ENCODE measurements around the gene NUDT16L1. TPM values are rescaled to one million over a fixed set of nuclear protein-coding genes. Genes with fewer than 3 reads are reported as not detected.

NUDT16L1 gene
- total RNA-seq, 1 donor: 28.5 TPM

DNA sequence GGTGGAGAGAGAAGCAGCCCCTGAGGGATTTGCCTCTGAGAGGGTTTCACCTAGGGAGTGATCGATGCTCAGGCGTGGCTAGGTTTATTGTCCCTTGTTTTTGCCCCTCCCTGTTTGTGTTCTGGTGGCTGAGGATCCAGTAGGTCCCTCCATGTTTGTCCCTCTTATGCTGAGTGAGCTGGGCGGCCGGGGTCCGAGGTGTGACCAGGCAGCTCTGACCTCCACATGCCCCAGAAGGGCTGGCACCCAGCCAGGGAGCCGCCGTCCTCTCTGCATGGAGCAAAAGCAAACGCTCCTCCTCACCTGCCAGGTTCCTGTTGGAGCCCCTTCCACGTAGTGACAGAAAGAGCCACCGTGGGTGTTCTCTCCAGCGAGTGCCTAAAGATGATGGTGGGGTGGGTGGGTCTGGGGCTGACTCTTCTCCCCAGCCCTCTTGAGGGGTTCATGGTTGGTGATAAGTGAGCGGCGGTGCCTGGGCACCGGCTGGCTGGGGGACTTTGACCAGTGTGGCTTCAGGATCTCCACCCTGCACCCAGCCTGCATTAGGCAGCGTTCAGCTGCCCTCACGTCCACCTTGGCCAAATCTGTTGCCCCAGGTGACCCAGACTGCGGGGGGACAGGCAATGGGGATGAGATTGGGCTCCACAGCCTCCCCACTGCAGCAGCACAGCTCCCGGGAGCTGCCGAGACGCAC is 14.1 kb upstream of the NUDT16L1 start:
- no peak for DNase-seq (ENCODE audit: low read depth)
- peak overlapping the region; percentile 48 for H3K4me3 ChIP-seq (ENCODE audit: low read depth, low read length)
- TF ChIP-seq, protein P1, sequence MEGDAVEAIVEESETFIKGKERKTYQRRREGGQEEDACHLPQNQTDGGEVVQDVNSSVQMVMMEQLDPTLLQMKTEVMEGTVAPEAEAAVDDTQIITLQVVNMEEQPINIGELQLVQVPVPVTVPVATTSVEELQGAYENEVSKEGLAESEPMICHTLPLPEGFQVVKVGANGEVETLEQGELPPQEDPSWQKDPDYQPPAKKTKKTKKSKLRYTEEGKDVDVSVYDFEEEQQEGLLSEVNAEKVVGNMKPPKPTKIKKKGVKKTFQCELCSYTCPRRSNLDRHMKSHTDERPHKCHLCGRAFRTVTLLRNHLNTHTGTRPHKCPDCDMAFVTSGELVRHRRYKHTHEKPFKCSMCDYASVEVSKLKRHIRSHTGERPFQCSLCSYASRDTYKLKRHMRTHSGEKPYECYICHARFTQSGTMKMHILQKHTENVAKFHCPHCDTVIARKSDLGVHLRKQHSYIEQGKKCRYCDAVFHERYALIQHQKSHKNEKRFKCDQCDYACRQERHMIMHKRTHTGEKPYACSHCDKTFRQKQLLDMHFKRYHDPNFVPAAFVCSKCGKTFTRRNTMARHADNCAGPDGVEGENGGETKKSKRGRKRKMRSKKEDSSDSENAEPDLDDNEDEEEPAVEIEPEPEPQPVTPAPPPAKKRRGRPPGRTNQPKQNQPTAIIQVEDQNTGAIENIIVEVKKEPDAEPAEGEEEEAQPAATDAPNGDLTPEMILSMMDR (IDR thresholded peaks at IDR 0.05; ENCODE audit: insufficient read depth, low read depth, low read length): no peak

- DNase-seq (ENCODE audit: low read depth): peak; percentile 86
- TF ChIP-seq, protein P1 (IDR thresholded peaks at IDR 0.05; ENCODE audit: insufficient read depth, low read depth, low read length): no peak
- H3K4me3 ChIP-seq (ENCODE audit: low read depth, low read length): peak overlapping the region; percentile 48
Measured at GRCh38 chr16:4679850-4680636, 13.3 kb upstream of the NUDT16L1 start.

- H3K4me3 ChIP-seq (ENCODE audit: low read depth, low read length): peak overlapping the region; percentile 48
- no peak for DNase-seq (ENCODE audit: low read depth)
- TF ChIP-seq, protein P1 (IDR thresholded peaks at IDR 0.05; ENCODE audit: insufficient read depth, low read depth, low read length): no peak
Measured at GRCh38 chr16:4680673-4681470, 12.5 kb upstream of the NUDT16L1 start.

- H3K4me3 ChIP-seq (ENCODE audit: low read depth, low read length): no peak overlapping the region
- no peak for DNase-seq (ENCODE audit: low read depth)
Measured at GRCh38 chr16:4681471-4682083, 11.8 kb upstream of the NUDT16L1 start.

DNA sequence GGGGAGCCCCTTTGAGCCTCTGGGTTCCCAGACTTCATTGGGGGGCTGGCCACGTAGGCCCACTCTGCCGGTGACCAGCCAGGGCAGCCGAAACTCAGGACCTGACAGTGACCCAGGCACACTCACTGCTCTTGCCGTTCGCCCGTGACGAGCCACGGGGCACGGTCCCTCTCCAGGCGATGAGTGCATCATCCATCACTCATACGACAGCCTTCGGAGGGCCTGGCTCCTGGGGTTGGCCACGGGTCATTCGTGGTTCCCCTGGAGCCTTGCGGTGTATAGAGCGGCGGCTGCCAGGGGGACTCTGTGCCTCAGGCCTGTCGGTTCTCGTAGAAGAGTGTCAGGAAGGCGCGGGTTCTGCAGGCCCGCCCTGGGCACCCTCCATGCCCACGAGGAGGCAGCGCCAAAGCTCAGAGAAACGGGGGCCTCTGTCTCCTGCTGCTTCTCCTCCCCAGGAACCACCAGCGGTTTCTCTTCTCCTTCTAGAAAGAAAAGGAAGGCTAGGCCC is 11.2 kb upstream of the NUDT16L1 start:
- no peak for DNase-seq (ENCODE audit: low read depth)
- no peak overlapping the region for H3K4me3 ChIP-seq (ENCODE audit: low read depth, low read length)
- TF ChIP-seq, protein P1 (IDR thresholded peaks at IDR 0.05; ENCODE audit: insufficient read depth, low read depth, low read length): no peak

More at GRCh38 chr16:4681471-4682083, 11.8 kb upstream of the NUDT16L1 start:
- TF ChIP-seq, protein P1 (IDR thresholded peaks at IDR 0.05; ENCODE audit: insufficient read depth, low read depth, low read length): no peak

DNA sequence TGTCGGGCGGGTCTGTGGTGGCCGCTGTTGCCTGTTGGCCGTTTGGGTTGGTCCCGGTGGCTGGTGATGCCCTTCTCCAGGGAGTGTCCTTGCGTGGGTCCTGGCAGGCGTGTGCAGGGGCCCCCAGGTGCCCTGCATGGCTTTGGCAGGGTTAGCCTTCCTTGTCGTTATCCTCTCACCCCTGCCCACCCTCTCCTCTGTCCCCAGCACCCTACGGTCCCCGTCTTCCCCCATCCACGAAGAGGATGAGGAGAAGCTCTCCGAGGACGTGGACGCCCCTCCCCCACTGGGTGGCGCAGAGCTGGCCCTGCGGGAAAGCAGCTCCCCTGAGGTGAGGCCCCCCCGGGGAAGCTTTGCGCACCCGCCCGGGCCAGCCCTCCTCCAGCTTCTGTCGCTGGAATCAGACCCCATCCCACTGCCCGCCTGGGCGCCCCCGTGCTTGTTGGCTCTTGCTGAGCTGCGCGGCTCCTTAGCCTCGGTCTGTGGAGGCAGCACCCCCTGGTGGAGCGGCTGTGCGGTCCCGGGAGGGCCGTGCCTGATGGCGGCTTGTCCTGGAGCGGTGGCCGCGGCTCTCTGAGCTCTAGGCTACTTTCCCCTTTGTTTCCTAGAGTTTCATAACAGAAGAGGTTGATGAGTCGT is 10.6 kb upstream of the NUDT16L1 start:
- DNase-seq (ENCODE audit: low read depth): peak; percentile 37

More for the DNA sequence above, 10.6 kb upstream of the NUDT16L1 start:
- TF ChIP-seq, protein P1 (IDR thresholded peaks at IDR 0.05; ENCODE audit: insufficient read depth, low read depth, low read length): peak; percentile 46
- no peak overlapping the region for H3K4me3 ChIP-seq (ENCODE audit: low read depth, low read length)

Data from fibroblast of villous mesenchyme (primary cell).